GM21576 (cell line): ENCODE data around the gene COLEC11.
A peak's percentile ranks its signal among the peaks of the same experiment; 100 is the strongest.
"Not testable (repeated sequence)": the region's sequence is repeated elsewhere in the genome, so short reads cannot be mapped to it uniquely, and the experiment has no call there.

Experiments
- ATAC-seq: cut with Tn5 transposase; IDR thresholded peaks from one replicate; pipeline ENCODE4 v1.9.1; 2021; ENCODE audit warnings: mild to moderate bottlenecking, moderate library complexity; ENCODE audit not compliant: unreplicated experiment

COLEC11 gene

DNA sequence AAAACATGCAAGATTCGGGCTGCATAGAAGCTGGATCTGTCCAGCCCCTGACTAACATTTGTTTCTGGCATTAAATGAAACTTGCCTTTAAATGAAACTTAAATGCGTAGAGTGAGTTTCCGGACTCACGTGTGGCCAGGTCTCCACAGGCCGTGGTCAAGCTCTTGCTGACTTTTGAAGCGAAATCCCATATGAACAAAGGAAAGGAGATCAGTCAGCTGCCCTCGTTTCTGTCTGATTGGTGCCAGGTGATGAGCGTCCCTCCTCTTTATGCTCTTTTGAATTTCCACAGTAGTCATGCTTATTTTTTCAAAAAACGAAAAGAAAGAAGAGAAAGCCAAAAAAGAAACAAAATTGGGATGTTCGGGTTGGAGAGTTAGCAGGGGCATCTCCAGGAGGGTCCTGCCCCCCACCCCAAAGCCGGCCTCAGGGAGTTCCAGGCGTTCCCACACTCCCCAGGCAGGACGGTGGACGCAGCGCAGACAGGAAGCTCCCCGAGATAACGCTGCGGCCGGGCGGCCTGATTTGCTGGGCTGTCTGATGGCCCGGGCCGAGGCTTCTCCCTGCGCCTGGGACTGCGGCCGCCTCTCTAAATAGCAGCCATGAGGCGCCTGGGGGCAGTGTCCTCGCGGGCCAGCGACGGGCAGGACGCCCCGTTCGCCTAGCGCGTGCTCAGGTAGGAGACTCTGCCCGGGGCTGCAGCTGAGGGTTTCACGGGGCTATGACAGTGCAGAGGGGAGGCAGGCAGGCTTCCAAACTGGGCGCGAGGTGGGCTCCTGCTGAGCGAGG, at the start of gene COLEC11:
TSS of gene COLEC11 (plus strand) at position 620 of the 789 bp plus-strand sequence. CDS start 9,229 bp downstream, outside the sequence.
- no peak for ATAC-seq

DNA sequence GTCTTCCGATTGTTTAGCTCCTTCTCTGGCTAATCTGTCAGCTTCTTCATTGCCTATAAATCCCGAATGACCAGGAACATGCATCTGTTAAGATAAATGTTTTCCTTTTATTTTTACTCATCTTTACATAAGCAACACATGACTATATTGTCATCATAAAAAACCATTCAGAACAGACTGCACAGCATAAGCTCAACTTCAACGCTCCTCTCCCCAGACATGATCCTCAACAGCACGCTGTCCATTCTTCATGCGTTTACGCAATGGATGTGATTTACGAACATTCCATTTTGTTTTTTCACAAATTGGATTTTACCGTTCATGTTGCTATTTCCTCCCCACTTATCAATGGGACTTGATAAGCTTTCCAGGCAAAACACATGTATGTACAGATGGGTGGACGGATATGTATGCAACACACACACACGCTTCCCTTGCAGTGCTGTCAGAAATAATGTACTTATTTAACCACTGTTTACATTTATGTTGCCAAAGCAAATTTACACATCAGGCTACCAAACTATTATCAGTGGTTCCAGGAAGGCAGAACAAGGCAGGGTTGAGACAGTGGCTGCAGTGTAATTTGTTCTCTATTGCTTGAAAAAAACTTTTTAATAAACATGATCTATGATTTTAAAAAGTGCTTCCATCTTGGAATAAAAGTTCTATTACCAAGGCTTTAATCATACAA, 49.0 kb upstream of the COLEC11 start:
- no peak for ATAC-seq

DNA sequence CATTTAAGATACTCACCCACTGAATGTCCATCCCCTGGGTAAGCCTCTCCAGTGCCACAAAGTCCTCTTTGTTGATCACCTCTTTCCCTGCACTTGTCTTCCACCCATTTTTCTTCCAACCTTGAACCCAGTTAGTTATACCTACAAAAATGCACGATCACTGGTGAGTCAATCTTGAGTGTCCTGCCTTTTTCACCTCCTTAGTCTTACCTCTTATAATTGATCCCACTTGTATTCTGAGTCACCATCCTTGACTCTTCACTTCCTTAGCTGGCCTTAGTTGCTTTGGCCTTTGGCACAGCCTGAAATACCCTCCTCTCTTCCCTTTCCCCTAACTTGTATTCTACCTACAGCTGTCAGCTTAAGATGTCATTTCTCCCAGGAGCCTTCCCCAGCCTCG, 47.0 kb upstream of the COLEC11 start:
- ATAC-seq = no peak

DNA sequence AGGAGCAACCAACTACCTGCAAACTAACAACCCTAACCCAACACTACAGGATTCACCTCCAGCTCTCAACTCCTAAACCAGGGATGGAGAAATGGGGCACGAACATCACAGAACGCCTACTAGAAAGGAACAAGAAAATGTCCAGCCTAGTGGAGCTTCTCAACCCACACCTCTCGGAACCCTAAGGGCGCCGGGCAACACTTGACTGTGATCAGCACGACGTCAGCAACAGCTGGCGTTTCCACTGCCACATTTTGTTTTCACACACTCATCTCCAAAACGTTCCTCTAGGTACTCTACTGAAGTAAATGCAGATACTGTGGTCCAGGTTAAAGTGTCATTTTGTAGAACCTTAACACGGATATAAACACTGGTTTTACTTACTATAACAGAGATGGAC, 41.0 kb upstream of the COLEC11 start:
- ATAC-seq = no peak

DNA sequence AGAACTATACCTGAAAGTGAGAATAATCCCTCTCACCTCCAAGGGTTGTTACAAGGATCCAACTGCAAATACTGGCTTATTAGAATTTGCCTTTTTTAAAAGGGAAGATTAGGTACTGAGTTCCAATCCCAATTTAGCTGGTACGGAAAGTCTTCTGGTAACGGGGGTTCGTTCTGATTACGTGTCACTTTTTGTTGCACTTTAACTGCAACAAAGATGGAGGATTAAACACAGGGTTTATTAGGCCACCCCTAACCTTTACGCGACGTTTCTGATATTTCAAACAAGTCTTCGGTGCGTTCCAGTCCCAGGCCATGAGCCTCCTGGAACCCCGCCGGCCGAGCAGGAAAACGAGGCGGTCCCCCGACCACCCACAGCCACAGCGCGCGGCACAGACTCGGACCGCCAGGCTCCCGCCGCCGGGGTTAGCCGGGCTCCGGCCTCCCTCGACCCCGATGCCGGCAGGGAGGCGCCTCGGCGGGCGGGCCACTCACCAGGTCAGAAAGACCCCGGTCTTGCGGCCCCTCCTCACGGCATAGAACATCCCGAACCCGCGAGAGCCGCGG, 37.2 kb upstream of the COLEC11 start:
- ATAC-seq = peak; percentile 15

DNA sequence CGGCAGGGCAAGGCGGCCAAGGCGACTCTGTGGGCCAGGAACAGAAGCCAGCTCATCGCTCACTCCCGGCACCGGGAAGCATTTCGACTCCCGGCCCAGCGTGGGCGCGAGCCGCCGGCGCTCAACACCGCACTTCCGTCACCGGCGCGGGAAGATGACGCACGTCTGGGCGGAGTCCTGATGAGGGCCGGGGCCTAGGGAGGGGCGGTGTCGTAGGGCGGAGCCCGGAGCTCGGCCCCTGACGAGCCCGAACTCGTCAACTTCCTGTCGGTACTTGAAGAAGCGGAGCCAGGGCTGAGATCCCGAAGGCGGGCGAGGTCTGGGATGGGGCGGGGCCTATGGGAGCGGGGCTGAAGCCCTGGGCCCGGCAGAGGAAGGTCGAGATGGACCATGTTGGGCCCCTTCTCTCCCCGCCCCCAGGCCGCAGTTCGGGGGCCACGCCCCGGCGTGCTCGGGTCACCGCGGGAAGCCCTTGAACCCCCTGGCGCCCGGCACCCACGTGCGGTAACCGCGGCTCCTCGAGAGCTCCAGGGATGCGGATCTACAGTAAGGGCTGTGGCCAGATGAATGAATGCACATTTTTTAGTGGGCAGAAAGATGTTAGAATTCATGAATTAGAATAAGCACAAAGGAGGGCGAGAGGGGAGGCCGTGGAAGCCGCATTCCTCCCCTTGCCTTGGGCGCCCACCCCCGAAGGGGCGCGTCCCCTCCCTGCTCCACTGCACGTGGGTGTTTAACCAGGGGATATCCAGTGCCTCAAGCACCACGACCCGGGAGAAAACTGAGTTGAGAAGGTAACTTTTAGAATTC, 36.5 kb upstream of the COLEC11 start, which contains the start of gene RNASEH1:
TSS of gene RNASEH1 (minus strand) at position 129 of the 810 bp plus-strand sequence. CDS start at position 56, 73 bp downstream.
- peak; percentile 96 for ATAC-seq

DNA sequence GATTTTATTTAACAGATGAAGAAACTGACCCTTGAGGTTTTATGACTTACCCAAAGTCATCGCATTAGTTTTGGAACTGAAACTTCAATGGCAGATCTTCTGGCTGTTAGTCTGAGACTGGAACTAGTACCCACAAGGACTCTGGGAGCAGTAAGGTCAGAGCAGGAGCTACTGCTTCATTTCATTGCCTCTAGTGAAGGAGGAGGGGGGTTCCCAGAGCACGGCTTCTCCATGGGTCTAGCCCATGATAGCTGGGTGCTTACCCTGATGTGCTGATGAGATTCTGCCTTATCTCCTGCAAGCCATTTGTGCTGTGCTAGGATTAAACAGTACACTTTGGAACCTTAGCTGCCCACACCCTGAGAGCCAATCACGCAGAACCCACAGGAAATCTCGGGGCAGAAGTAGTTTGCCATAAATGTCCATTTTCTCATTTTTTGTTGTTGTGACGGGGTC, 31.4 kb upstream of the COLEC11 start:
- peak; percentile 37 for ATAC-seq

DNA sequence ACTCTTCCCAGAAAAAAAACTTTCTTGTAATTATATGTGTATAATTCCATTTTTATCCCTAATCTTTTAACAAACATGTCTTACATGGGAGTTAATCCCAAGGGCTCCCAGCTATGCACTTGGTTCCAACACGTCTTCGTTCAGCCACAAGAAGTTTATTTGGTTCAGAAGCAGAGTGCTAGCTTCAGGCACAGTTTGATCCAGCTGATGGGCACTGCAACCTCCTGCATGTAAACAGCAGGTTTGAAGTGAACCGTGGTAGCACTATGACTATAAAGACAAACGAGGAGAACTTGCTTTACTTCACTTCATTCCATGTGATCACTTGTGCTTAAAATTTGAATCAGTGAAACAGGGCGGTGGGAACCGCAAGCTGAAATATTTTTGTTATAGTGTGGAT, 29.8 kb upstream of the COLEC11 start:
- ATAC-seq = no peak

DNA sequence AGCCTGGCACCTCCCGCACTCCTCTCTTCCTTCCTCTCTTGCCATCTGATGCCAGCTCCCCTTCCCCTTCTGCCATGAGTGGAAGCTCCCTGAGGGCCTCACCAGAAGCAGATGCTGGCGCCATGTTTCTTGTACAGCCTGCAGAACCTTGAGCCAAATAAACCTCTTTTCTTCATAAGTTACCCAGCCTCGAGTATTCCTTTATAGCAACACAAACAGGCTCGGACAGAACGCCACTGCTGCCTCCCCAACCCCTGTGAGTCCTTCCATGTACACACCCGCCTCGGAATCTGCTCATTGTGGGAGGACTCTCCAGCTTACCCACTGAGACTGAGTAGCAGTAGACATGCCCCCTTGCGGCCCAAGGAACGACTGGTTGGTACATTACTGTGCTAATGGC, 28.1 kb upstream of the COLEC11 start:
- no peak for ATAC-seq

DNA sequence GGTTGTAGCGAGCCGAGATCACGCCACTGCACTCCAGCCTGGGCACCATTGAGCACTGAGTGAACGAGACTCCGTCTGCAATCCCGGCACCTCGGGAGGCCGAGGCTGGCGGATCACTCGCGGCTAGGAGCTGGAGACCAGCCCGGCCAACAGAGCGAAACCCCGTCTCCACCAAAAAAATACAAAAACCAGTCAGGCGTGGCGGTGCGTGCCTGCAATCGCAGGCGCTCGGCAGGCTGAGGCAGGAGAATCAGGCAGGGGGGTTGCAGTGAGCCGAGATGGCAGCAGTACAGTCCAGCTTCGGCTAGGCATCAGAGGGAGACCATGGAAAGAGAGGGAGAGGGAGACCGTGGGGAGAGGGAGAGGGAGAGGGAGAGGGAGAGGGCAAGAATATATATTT, 25.3 kb upstream of the COLEC11 start:
- ATAC-seq = not testable (repeated sequence)

DNA sequence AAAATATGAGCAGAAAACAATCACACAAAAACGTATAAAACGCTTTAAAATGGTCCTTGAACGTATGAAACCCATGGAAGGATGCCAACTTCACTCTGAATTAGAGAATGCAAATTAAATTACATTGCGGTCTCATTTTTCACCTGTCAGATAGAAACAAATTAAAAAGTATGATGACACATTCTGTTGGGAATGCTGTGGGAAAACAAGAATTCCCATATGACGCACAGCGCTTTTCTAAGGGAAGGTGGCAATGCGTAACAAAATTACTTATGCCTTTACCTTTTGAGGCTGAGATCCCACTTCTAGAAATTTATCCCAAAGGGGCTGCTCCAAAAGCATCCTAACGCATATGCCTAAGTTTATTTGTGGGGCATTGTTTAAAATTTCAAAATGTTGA, 23.6 kb upstream of the COLEC11 start:
- ATAC-seq = no peak

DNA sequence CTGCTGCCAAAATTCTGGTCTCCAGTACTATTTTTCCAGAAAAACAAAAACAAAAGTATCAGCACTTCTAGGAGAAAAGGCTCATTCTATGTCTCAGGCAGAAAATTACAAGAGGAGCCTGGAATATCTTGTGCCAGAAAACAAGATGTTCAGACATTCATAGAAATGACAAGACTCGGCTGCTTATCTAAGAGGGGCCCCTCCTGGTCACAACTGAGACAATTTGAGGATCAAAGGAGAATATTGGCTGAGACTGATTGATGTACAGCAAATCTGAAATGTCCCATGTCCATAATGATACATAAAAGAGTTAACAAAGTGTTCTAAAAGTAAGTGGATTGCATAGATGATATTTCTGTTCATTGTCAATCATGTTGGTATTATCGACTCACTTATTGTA, 22.3 kb upstream of the COLEC11 start:
- no peak for ATAC-seq

DNA sequence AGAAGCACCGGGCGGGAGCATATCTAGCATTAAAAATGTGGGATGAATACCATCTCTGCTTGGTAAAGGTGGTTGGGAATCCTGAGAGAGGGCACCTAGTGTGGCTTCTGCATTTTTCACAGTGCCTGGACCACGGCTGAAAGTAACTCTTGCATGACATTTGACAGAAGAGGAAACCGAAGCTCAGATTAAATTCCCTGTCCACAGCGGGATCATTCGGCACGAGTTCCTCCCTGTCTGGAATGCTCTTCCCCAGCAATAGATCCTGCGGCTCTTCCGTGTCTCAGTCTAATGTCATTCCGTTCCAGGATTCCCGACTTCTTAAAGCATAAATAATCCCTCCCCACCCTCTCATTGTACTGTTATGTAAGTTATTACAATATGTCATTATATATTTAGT, 20.8 kb upstream of the COLEC11 start:
- ATAC-seq = no peak

DNA sequence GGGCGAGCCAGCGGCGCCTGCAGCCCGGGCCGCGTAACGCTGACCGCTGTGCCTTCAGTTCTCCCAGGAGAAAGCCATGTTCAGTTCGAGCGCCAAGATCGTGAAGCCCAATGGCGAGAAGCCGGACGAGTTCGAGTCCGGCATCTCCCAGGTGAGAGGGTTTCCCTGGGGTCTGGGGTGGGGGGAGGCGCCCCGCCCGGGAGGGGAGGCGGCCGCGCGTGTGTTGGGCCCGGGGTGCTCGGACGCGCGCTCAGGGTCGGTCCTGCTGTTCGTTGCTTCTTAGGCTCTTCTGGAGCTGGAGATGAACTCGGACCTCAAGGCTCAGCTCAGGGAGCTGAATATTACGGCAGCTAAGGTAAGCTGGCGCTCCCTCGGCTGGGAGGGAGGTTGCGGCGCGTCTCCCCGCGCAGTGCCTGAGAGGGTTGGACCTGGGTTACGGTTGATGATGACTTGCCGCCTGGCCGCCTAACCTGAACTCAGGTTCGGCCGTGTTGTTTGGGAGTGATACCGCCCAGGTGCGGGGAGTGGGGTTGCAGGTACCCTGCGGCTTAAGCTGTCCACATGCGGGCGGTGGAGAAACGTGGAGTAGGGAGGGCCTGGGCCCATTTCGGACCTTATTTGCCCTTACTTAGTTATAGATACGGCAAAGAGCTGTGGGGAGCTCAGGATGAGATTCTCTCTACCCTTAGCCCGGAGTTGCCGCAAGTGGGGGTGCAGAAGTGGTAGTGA, 19.2 kb upstream of the COLEC11 start:
- peak; percentile 13 for ATAC-seq

DNA sequence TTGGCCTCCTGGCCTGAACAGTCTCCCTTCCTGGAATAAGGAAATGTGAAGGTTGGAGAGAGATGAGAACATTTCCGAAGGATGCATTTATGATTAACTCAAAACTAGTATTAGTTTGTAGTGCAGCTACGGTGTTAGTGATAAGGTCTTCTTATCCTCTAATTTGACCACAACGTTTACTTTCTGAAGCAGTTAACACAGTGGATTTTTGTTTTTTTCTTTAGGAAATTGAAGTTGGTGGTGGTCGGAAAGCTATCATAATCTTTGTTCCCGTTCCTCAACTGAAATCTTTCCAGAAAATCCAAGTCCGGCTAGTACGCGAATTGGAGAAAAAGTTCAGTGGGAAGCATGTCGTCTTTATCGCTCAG, 18.7 kb upstream of the COLEC11 start:
- ATAC-seq = not testable (repeated sequence)

DNA sequence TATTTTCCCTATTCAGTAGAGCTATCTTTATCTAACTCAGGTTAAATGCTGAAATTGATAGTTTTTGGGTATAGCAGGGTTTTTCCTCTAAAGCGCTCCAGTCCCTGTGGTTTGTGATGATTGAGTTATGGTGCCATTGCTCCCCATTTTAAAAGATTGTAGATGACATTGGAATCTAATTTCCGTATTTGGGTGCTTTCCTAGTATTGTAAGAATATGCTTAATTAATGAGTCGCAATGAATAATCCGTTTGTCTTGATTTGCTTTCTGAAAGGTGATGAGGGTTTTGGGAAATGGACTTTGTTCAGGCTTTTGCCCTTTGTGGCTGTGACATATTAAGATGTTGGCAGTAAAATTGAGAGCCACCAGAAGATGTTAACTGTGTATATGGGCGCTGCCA, 15.9 kb upstream of the COLEC11 start:
- no peak for ATAC-seq

DNA sequence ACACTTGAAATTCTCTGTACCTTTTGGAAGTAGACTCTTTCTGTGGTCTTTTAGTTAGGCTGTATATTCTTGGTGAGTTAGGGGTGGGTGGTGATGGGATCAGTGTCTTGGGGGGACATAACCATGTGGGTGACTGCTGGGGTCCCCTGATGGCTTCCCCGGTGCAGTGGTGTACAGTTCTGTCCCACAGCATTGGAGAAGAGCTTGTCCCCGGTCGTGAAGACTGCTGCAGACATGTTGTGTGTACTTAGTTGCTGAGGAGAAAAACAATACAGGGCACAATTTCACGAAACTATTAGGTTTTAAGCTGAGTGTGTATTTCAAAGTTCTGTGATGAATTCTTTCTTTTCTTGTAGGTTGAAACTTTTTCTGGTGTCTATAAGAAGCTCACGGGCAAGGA, 14.5 kb upstream of the COLEC11 start:
- ATAC-seq = no peak

DNA sequence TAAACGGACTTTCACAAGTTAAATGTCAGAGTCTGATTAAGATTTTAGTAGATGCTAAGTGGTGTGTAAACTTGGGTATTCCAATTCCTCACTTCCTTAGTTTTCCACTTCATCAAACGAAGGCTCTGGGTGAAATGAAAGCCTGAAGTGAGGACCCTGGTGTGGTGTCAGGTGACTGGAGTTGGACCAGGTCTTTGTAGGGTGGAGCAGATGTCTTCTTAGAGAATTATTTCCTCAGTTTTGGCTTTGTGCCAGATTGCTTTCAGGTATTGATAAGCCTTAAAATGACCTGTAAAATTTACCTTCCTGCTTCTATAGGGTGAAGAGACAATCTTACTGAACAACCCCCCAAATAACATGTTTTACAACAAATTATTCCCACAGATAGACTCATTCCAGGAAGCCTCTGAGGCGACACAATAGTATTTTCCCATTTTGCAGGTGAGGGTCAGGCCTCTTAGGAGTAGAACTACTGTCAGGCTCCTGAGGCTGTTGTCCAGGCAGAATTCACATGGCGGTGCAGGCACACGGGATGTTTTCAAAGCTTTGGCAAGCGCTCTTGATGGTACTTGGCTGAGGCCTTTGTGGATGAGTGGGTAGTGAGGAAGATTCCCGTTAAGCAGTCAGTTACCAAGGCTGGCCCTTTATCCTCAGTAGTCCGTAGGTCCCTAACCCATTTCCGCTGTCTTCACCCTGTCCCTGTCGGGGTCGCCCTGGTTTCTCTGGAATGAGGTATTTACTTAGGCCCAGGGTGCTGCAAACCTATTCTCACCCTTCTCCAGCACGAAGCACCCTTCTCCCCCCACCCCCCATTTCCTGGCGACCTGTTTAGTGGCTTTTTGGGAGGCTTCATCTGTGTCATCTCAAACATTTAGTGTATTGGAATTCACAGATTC, 13.3 kb upstream of the COLEC11 start:
- no peak for ATAC-seq

DNA sequence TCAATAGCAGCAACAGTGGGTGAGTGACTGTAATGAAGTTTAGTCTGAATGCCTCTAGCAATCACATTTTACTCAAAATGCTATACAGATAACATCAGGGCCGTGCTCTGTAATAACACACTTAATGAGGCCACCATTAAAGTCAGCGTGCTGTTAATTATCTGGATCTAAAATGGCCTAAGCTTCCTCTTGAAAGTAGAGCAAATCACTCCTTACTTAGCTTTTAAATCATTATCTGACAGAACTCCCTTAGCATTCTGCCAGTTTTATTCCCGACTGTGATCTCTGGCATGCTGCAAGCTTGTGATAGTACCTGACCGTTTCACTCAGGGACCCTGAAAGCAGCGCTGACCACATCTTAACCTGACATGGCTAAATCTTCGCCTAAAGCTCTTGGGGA, 10.8 kb upstream of the COLEC11 start:
- ATAC-seq = no peak
